ENCODE results near the gene INTS13.
"Not testable (repeated sequence)": the region's sequence is repeated elsewhere in the genome, so short reads cannot be mapped to it uniquely, and the experiment has no call there.

The INTS13 gene

DNA sequence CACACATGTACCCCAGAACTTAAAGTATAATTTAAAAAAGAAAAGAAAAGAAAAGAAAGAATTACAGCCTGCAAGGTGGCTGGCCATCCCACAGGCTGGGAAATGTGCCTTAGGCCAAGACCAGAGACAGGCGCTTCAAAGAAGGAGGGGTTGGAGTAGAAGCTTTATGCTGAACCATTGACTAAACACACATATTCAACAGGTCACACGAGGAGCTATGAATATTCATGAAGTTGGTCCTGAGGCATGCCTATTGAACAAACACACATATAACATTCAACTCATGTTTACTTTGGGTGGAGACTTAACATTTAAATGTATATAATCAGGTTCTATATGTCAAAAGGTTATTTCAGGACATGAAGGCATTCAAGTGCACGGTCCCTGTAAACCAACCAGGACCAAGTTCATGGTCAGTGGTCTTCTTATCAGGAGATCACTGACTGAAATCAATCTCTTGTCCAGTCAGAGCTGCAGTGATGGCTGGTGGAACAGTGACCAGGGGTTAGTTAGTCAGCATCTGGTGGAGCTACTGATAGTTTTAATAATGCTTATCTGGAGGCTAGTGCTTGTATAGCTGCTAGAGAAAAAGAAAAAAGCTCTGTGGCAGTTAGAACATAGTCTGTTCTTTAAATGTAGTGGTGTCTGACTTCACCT, 69.2 kb downstream of the INTS13 start:
- no peak for DNase-seq

GRCh38 chr12:26867080-26867479, 70.7 kb downstream of the INTS13 start:
- no peak for DNase-seq

- no peak for DNase-seq
These were observed 74.3 kb downstream of the INTS13 start for GRCh38 chr12:26863515-26863914.

- DNase-seq, result not testable (repeated sequence)
These were observed 75.0 kb downstream of the INTS13 start for GRCh38 chr12:26862787-26863186.

- no peak for DNase-seq
These were observed 76.1 kb downstream of the INTS13 start for GRCh38 chr12:26861690-26862089.

DNA sequence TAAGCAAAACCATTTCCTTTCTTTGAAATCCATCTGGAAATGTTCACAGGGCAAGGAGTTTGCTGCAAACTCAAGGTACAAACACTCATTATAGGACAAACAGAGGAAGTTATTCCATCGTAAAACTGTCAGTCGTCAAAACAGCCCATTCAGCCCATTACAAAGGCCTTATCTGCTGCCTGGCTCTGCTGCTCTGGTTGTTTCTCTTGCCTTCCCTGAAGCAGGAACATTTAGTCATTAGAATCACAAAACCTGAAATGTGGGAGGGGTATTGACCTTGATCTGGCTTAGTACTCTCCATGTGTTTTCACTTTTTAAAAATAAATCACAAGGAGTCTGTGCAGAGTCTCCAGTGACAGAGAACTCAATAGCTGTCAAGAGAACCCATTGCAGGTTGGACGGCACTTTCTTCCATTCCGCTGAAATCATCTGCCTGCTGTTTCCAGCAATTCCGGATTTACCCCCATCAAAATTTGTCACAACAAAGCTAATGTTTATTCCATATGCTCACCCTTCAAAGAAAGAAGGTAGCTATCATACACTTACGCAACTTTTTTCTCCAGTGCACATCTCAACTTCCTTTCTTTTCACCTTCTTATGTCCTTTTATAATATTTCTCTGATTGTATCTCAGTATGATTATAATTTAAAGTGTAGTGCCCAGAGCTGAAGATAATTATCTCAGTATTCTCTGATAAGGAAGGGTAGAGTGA, 80.2 kb downstream of the INTS13 start:
- no peak for DNase-seq

DNA sequence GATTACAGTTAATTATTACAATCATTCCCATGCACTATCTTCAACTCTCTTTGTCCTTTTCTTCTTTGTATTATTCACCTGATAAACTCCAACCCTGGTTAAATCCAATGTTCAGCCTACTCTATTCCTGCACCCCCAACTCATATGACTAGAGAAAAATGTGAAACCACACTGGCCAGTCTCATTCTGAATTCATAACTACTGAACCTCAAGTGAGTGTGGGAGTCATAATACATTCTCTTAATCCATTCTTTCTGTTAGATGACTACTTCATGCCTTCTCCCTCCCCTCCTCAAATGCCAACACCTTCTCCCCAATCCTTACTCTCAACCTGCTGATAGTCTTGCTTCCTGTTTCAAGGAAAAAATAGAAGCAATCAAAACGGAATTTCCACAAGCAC, 82.4 kb downstream of the INTS13 start:
- no peak for DNase-seq
